ENCODE measurements around the gene S100A8.
A peak's percentile ranks its signal among the peaks of the same experiment; 100 is the strongest.

Gene S100A8

GRCh38 chr1:153389973-153390879 is 647 bp downstream of the S100A8 start:
- DNase-seq: no peak

- no peak for DNase-seq
These were observed 1.5 kb downstream of the S100A8 start for GRCh38 chr1:153389401-153389800.

DNA sequence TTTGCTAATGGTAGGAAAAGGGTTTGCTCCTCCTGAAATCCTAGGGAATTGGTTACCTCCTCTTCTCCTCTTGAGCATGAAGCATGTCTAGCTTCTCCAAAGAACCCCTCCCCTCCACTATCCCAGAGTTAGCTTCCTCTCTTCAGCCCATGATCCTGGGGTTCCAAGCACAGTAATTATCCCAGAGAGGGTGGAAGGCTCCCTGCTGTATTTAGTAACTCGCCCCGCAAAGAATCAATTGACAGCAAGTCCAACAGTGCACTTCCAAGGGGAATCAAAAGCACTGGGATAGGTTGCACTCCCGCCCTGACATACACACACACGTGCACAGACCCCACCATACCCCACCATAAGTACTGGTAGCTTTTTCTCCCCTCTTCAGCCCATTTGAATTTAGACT is 3.1 kb downstream of the S100A8 start:
- DNase-seq: no peak

GRCh38 chr1:153387001-153387400 is 3.9 kb downstream of the S100A8 start:
- DNase-seq: no peak

GRCh38 chr1:153386500-153386901 is 4.4 kb downstream of the S100A8 start:
- peak; percentile 36 to 90 for DNase-seq

GRCh38 chr1:153384958-153385580 is 5.8 kb downstream of the S100A8 start:
- no peak for DNase-seq

GRCh38 chr1:153380711-153381110 is 10.2 kb downstream of the S100A8 start:
- no peak for DNase-seq

GRCh38 chr1:153379591-153379990 is 11.3 kb downstream of the S100A8 start:
- no peak for DNase-seq

DNA sequence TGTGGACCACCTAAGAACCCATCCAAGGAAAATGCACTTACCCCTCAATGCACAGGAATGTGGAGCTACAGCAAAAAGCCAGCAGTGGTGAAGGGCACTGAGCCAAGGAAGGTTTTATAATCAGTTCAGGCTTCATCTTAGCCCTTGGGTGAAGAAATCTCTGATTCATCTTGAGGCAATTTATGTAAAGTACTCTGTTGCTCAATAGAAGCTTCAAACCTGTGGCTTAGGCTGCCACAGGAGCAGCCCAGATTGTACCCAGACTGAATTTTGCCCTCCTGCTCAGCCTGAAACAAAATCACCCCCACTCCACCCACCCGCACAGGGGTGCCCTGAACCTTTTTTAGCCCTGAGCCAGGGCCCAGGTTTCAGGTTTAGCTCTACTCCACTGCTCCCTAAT is 15.4 kb downstream of the S100A8 start, which contains the start of gene S100A12:
S100A12 (minus strand) TSS at position 111 of the 400 bp plus-strand sequence. CDS start 1,029 bp downstream, outside the sequence.
- peak in 1 of 2 donors; percentile 42 for DNase-seq

DNA sequence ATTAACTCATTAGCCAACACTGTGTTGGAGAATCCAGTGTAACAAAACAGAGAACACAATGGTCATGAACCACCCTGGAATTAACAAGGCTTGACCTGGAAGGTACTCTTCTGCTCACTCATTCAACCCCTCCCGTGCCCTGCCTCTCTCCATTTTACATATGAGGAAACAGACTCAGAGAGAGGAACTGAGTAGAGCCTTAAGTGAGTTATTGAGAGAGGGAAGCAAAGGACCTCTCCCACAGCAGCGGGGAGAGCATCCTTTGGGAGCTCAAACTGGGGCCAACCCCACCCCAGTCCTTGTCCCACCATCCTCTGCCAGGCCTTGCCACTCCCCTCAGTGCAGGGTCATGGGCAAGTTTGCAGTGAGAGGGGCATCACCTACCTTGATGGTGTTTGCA is 16.8 kb downstream of the S100A8 start:
- DNase-seq: no peak

- no peak for DNase-seq
These were observed 18.3 kb downstream of the S100A8 start for GRCh38 chr1:153372571-153372970.

DNA sequence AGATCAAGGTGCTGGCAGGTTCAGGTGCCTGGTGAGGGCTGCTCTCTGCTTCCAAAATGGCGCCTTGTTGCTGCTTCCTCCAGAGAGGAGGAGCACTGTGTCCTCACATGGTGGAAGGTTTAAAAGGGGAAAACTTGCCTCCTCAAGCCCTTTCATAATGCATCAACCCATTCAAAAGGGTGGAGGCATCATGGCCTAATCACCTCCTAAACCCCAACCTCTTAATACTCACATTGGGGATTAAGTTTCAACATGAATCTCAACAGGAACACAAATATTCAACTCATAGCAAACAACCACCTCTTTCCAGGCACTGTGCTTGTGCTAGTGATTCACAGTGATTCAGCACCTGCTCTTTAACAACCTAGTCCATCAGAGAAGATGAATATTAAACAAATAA is 19.6 kb downstream of the S100A8 start:
- no peak for DNase-seq

DNA sequence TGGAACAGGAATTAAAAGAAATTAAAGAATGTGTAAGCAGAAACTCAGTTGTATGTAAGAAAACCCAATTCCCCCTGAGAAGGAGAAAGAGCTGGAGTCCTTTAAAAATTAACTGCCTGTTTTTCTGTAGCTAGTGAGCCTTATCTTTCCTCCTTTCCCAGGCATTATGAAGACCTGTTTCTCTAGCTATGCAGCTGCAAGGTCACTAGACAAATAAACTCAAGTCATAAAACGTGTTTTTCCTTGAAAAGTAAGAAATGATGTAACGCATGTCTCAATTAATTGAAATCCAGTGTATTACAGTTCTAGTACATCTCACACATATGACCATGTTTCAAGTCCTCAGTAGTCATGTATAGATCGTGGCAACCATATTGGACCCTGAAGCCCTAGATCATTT is 20.7 kb downstream of the S100A8 start:
- no peak for DNase-seq

GRCh38 chr1:153368495-153368894 is 22.4 kb downstream of the S100A8 start:
- no peak for DNase-seq

DNA sequence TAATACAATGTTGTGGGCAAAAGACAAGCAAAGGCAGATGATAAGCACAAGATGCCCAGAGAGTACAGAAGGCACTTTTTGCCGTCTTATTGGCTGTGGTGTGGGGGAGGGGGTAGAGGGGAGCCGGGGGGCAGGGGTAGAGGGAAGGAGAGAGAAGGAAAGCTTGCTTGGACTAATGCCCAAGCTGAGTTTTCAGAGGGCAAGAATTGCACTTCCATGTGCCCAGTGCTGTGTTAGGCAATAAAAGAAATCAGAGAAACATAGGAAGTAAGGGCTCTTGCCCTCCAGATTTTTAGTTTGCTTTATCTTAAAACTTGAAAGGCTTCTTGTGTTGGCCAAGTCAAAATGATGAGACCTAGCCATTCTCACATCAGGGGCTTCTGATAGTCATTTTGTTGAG is 23.8 kb downstream of the S100A8 start:
- DNase-seq: no peak

DNA sequence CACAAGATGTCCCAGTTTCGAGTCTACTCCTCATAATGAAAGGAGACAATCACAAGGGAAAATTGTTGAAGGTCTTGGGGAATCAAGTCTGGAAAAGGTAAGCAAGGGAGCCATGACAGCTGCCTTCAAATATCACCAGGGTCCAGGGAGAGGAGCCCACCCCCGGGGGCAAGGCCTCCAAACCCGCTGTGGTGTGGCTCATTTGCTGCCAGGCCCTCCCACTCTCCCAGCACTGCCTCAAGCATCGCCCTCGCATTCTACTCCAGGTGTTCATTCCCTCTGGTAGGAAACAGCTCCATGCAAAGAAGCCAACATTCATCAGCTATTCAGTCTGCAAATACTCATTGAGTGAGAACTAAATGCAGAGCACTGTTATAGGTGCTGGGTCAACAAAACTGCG is 24.6 kb downstream of the S100A8 start:
- DNase-seq: no peak

- DNase-seq: no peak
These were observed 25.2 kb downstream of the S100A8 start for GRCh38 chr1:153365696-153366095.

GRCh38 chr1:153364766-153365666 is 25.9 kb downstream of the S100A8 start:
- DNase-seq: no peak

DNA sequence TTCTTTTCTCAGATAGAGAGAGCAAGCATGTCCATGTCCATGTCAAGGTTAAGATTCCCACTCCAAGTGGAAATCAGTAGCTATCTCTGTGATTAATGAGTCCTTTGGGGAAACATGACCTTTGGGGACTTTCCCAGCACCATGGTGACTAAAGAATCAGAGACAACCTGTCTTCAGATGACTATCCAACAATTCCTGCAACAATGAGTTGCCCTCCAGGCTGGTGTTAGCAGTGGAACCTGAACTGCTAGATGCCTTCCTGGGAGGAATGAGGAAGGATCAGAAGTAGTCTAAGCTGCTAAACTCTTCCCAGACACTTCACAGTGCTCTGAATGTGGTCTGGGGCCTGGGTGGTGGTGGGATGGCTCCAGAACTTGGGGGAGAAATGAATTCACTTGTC is 26.7 kb downstream of the S100A8 start:
- no peak for DNase-seq

GRCh38 chr1:153363641-153364040 is 27.2 kb downstream of the S100A8 start:
- no peak for DNase-seq

- DNase-seq: no peak
These were observed 28.6 kb downstream of the S100A8 start for GRCh38 chr1:153362187-153362775.

GRCh38 chr1:153361480-153362109 is 29.3 kb downstream of the S100A8 start:
- no peak for DNase-seq

All from bone marrow (tissue), 2 donors.